ENCODE data around the gene PPP3CA.

The PPP3CA gene

GRCh38 chr4:101171747-101172146, 175.6 kb downstream of the PPP3CA start:
- DNase-seq: no peak

- peak; percentile 65 for DNase-seq
Measured at GRCh38 chr4:101169044-101170014, 178.0 kb downstream of the PPP3CA start.

DNA sequence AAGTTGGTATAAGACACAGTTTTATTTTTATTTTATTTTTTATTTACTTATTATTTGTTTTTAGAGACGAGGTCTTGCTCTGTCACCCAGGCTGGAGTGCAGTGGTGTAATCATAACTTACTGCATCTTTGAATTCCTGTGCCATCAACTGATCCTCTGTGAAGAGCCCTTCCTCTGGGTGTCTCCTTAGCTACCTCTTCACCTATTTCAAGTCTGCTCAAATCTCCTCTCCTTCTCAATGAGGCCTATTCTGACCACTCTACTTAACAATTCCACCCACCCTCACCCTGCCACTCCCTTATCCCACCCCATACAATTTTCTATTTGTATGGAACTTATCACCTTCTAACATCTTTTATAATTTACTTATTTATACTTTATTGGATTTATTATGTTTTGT, 183.4 kb downstream of the PPP3CA start:
- no peak for DNase-seq

GRCh38 chr4:101162990-101163380, 184.3 kb downstream of the PPP3CA start:
- no peak for DNase-seq

DNA sequence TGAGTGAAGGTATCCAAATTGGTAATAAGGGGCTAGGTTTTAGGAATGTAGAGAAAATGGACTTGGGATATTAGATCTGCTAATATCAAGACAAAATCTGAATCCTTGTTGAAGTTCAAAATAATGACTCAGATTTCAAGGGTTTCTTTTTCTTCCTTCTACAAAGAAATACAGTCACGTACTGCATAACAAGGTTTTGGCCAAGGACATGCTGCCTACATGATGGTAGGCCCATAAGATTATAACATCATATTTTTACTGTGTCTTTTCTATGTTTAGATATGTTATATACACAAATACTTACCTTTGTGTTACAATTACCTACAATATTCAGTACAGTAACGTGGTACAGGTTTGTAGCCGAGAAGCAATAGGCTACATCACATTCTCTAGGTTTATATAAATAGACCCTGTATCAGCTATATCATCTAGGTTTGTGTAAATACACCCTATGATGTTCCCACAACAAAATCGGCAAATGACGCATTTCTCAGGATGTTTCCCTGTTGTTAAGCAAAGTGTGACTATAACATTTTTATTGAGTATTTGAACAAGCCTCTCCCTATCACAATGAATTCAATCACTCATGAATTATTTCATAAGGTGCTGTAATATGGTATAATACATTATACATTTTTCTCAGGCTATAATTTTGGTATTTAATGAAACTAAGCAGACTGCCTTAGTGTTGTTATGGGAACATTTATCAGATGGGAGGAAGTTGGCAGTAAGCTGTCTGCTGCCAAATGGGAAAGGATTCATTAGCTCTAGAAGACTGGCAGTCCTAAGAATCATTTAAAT, 186.3 kb downstream of the PPP3CA start:
- DNase-seq: no peak

DNA sequence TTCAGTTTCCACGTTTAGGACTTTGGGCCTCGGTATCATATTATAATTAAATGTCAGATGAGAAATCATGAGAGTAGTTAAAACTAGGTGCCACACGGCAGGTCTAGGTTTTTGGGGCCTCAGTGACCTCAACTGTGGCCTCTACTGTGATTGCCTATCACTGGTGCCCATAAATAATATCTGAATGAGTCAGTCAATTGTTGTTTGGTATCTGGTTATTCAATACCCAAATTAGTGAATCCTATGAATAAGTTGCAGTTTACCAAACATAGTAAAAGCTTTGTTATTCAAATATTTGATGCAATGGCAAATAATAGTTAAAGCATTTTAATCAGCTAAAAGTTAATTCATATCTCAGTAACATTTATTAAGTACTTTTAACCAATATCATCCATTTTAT, 188.8 kb downstream of the PPP3CA start:
- no peak for DNase-seq

- no peak for DNase-seq
Measured at GRCh38 chr4:101158134-101158482, 189.2 kb downstream of the PPP3CA start.

GRCh38 chr4:101157415-101158133, 189.8 kb downstream of the PPP3CA start:
- DNase-seq: no peak

DNA sequence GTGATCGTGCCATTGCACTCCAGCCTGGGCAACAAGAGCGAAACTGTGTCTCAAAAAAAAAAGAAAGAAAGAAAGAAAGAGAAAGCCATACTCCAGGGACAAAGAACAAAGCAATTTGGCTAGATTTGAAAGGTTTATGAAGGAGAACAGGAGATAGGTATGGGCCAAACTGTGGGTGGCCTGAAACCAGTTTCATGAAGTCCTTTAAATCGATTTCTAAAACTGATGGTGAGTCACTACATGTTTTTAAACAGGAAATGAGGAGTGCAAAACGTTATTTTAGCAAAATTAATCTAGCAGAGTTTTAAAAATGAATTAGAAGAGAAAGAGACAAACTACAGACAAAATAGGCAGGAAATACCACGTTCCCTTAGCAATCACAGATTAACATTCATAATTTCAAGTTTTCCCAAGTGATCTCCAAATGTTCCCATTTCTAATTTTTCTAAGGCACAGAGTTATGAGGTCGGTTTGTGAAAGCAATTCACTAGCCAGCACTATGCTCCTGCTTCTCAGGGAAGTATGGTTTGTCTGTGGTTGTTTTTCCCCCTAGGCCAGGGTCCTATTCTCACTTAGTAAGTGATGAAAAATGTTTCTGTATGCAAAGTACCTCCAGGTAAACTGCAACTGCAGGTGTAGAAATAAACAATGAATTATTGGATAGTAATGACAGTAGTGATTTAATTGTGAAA, 190.6 kb downstream of the PPP3CA start:
- no peak for DNase-seq

- DNase-seq: no peak
Measured at GRCh38 chr4:101155945-101156344, 191.4 kb downstream of the PPP3CA start.

DNA sequence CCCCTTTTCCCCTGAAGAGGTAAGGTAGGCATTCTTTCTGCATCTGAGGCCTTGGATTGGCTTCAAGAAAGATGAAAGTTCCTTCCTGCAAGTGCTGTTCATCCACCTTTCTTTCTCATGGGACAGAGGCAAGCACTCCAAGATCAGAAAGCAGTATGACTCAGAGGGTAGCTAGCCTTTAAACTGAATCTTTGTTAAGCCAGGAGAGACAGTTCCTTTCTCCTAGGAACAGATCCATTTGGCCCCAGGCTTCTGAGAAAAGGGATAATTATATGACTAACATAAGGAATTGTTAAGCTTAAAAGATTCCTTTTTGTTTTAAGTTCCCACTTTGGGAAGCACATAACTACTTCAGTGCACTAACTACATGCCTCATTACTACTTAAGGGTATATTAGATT, 192.0 kb downstream of the PPP3CA start:
- no peak for DNase-seq

- no peak for DNase-seq
Measured at GRCh38 chr4:101153653-101154052, 193.7 kb downstream of the PPP3CA start.

DNA sequence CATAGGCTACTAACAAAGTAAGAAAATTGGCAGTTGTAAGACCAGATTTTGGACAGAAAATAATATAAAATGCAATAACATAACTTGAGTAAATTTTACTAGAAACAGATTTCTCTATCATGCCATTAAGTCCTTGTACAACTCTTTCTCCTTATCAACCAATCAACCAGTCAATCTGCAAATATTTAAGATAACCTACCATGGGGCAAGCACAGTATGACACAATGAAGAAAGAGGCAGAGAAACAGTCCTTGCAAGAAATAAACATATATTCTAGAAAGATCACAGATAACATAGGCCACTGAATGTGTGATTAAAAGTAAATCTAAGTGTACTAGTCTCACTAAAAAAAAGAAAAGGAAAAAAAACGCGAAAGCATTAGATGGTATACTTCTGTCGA, 194.8 kb downstream of the PPP3CA start:
- no peak for DNase-seq

DNA sequence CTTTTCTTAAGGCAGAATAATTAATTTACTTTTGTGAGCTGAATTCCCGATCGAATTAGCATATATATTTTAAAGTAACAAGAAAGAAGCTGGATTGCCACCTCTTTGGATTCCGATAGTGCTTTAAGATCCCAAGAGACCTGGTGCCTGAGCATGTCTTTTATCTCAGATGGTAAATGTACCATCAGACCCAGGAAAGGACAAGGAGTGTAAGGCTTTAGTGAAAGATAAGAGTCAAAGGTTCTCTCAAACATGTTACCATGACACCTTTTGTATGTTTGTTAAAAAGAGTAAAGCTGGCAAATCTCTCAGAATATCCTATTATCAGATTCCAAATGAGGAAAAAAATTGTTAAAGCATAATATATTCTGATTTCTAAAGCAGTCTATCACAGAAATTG, 198.8 kb downstream of the PPP3CA start:
- DNase-seq: peak; percentile 23

GRCh38 chr4:101147283-101147682, 200.0 kb downstream of the PPP3CA start:
- DNase-seq: no peak

DNA sequence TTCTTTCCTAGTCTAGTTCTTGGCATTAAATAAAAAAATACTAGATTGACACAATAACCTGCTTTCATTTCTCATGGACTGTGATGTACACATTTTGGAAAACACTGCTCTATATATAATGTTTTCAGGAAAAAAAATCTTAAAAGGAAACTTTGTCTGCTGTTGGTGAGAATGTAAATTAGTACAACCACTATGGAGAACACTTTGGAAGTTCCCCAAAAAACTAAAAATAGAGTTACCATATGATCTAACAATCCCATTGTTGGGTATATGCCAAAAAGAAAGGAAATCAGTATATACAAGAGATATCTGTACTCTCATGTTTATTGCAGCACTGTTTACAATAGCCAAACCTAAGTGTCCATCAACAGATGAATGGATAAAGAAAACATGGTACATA, 202.3 kb downstream of the PPP3CA start:
- DNase-seq: no peak

GRCh38 chr4:101142259-101142658, 205.1 kb downstream of the PPP3CA start:
- no peak for DNase-seq

DNA sequence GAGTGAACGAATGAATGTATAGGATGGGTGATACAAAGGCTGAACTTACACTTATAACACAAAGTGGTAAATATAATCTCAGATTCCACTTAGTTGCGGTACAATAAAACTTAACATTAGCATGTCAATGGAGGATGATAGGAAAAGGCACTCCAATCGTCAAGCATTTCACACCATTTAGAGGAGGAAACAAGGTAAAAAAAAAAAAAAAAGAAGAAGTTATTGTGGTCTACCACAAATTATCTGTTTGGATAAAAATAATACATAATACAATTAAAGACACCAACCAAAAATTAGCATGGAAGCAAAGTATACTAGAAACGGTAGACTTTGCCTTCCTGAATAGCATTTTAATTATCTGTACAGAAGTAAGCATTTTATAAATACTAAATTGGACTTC, 205.5 kb downstream of the PPP3CA start:
- no peak for DNase-seq

DNA sequence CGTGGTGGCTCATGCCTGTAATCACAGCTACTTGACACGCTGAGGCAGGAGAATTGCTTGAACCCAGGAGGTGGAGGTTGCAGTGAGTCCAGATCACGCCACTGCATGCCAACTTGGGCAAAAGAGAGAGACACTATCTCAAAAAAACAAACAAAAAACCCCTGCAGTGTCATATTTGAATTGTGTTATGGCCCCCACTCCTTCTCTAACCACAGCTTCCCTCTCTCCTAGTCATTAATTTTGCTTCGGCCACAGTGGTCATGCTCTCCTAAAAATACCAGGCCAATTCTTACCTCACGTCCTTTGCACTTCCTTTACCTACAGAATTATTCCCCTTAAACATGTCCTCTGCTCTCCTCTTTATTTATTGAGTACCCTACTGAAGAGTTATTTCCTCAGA, 206.1 kb downstream of the PPP3CA start:
- DNase-seq: no peak

DNA sequence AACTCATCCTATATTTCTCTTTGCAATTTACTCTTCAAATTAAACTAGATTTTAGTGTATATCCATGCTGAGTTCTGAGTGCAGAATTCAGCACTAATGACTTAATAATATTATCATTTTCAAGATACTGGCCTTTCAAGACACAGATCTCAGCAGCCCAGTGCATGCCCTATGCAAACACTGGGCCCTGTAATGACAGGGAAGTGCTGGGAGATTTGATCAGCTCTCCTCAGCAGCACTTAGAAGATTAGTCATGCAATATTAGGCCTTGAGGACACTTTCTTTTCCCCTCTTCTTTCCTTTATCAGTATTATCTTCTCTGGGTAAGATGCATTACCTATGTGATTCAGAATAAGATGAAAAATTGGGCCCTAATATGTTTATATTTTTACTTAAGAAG, 207.1 kb downstream of the PPP3CA start:
- DNase-seq: no peak

DNA sequence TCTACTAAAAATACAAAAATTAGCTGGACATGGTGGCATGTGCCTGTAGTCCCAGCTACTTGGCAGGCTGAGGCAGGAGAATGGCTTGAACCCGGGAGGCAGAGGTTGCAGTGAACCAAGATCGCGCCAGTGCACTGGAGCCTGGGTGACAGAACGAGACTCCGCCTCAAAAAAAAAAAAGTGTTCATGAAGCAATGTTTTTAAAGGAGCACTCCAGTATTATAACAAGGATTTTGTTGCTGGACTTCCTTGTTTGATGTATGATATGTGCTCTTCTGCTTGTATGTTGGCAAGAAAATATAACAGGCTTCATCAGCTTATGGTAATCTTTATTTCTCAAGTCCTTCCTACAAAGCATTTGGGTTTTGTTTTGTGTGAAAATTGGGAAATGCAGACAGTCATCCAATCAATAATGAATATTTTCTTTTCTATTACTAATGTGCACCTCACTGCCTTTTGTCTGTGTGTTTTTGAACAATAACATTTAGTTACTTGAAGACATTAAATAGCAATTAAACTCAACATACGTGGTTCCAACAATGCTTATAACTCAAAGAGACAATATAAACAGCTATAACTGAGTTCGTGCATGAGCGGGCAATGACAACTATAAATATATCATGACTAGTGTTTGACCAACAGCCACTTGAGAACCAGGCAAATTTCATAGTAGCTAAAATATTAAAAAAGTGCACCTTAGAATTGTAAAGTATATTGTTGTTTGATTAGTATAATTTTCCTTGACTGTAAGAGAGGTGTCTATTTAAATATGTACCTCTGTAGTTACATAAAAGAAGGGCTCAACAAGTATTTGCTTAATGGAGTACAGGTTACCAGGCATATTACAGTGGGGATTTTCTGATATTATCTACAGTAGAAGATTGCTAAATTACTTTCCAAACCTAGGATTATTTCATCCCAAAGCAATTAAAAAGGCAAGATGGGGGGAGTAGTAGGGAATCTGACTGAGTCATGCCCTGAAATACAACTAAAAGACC, 210.7 kb downstream of the PPP3CA start:
- no peak for DNase-seq
